GM12878 (cell line): ENCODE measurements around the gene PCSK6. TPM values are rescaled to one million over a fixed set of nuclear protein-coding genes. Genes with fewer than 3 reads are reported as not detected.

Experiments used
- ATAC-seq: fragments of 200-7000 bp; cut with Tn5 transposase; 3 replicates; pipeline ENCODE4 v1.9.1; 2020; ENCODE audit warnings: mild to moderate bottlenecking, moderate library complexity
- BruUV-seq: library from RNA; stranded (reverse); fragments of 400-500 nt; replicated peaks from 2 replicates; lab custom pipeline; 2021; lab: Mats Ljungman, UMichigan
- CTCF ChIA-PET: fragments of 300-600 bp; sonication (Branson Sonifier 250); formaldehyde crosslinking; extraction: SDS; loops from one replicate; lab custom pipeline; 2021; ENCODE audit warnings: inconsistent platforms; lab: Yijun Ruan, JAX
- POLR2A ChIA-PET: fragments of 350-600 bp; formaldehyde crosslinking; extraction: SDS; loops from one replicate; lab custom pipeline; 2021; ENCODE audit warnings: inconsistent platforms; lab: Charles Lee
- RAD21 ChIA-PET: fragments of 300-600 bp; sonication (Branson Sonifier 250); formaldehyde crosslinking; loops from one replicate; lab custom pipeline; 2023; ENCODE audit warnings: antibody characterized with exemption; ENCODE audit not compliant: unreplicated experiment; lab: Charles Lee
- SMC1A ChIA-PET: fragments of 300-600 bp; sonication (Branson Sonifier 250); formaldehyde crosslinking; loops from one replicate; lab custom pipeline; 2023; ENCODE audit not compliant: unreplicated experiment, uncharacterized antibody; lab: Charles Lee
- DNase-seq: peaks from one replicate; pipeline ENCODE4 v3.0.0-alpha.2; 2011; ENCODE audit warnings: low read depth, low spot score
- FAIRE-seq: peaks from 3 replicates; lab custom pipeline; 2011; peaks lifted over from hg19 to GRCh38; lab: Jason Lieb, UNC
- H2AFZ ChIP-seq: 2 replicates; pipeline ENCODE4 v1.6.0; 2011; ENCODE audit warnings: low read depth, low read length, control low read depth; ENCODE audit not compliant: control insufficient read depth
- H3K27ac ChIP-seq: 2 replicates; pipeline ENCODE4 v1.5.1; 2011; ENCODE audit warnings: control low read depth; ENCODE audit not compliant: control insufficient read depth, insufficient read depth
- H3K27me3 ChIP-seq, 2 experiments: replicated peaks in 1 of 2; 2 replicates each; pipeline versions ENCODE4 v1.6.0 to v1.6.1; 2011; ENCODE audit warnings: low read length in 1 of 2; ENCODE audit not compliant: control insufficient read depth in 2 of 2, insufficient read depth in 2 of 2
- H3K36me3 ChIP-seq, 2 experiments: 2 replicates each; pipeline ENCODE4 v1.5.1; 2011; ENCODE audit warnings: low read length in 1 of 2; ENCODE audit not compliant: control insufficient read depth in 2 of 2, insufficient read depth in 2 of 2
- H3K4me1 ChIP-seq: 2 replicates; pipeline ENCODE4 v1.6.1; 2011; ENCODE audit warnings: mild to moderate bottlenecking, low read length, moderate library complexity, mixed read lengths; ENCODE audit not compliant: control insufficient read depth, insufficient read depth
- H3K4me2 ChIP-seq: 2 replicates; pipeline ENCODE4 v1.6.0; 2011; ENCODE audit warnings: control low read depth; ENCODE audit not compliant: control insufficient read depth, insufficient read depth
- H3K4me3 ChIP-seq: fragments of 200-600 bp; sonication (generic); 2 replicates; pipeline ENCODE4 v1.5.1; 2016
- H3K79me2 ChIP-seq: 2 replicates; pipeline ENCODE4 v1.6.0; 2011; ENCODE audit warnings: low read length; ENCODE audit not compliant: control insufficient read depth, insufficient read depth
- H3K9ac ChIP-seq: 2 replicates; pipeline ENCODE4 v1.8.0; 2011; ENCODE audit warnings: low read length, control low read depth, mixed read lengths; ENCODE audit not compliant: control insufficient read depth, insufficient read depth
- H3K9me3 ChIP-seq: replicated peaks from 3 replicates; pipeline ENCODE4 v1.5.1; 2011; ENCODE audit warnings: mild to moderate bottlenecking, low read length; ENCODE audit not compliant: control insufficient read depth, insufficient read depth
- H4K20me1 ChIP-seq: 2 replicates; pipeline ENCODE4 v1.6.0; 2011; ENCODE audit not compliant: control insufficient read depth, insufficient read depth
- ETV6 ChIP-seq, 2 experiments: fragments of 450-650 bp in 1 of 2; IDR thresholded peaks in 1 of 2; conservative IDR thresholded peaks in 1 of 2; 2 replicates each; pipeline ENCODE4 v1.6.1; 2014; ENCODE audit warnings: antibody characterized with exemption in 1 of 2, borderline replicate concordance in 1 of 2, low read depth in 1 of 2, mild to moderate bottlenecking in 1 of 2, moderate library complexity in 1 of 2
- IRF3 ChIP-seq: fragments of 450-650 bp; IDR thresholded peaks from 2 replicates; pipeline ENCODE4 v1.6.1; 2014; ENCODE audit warnings: mild to moderate bottlenecking
- JUNB ChIP-seq: IDR thresholded peaks from 2 replicates; pipeline ENCODE4 v1.6.1; 2016; ENCODE audit warnings: antibody characterized with exemption, mild to moderate bottlenecking
- PRDM15 ChIP-seq: fragments of 450-650 bp; formaldehyde crosslinking; IDR thresholded peaks from 2 replicates; pipeline ENCODE4 v1.4.0; 2020; ENCODE audit warnings: mild to moderate bottlenecking, moderate library complexity
- RFX5 ChIP-seq: IDR thresholded peaks from 2 replicates; pipeline ENCODE4 v1.6.1; 2011; ENCODE audit warnings: low read depth, low read length, improper control_type of control experiment
- SMARCA5 ChIP-seq: fragments of 450-650 bp; IDR thresholded peaks from 2 replicates; pipeline ENCODE4 v1.6.1; 2017; ENCODE audit warnings: mild to moderate bottlenecking
- TBL1XR1 ChIP-seq: IDR thresholded peaks from 2 replicates; pipeline ENCODE4 v1.6.1; 2012; ENCODE audit warnings: low read depth, low read length, improper control_type of control experiment
- TCF7 ChIP-seq: IDR thresholded peaks from 2 replicates; pipeline ENCODE4 v1.6.1; 2014; ENCODE audit warnings: antibody characterized with exemption, borderline replicate concordance
- WGBS: methylation state at CpG from one replicate; pipeline ENCODE4 v1.1.6; 2016; ENCODE audit warnings: low lambda C conversion rate; ENCODE audit not compliant: insufficient replicate concordance, insufficient coverage; ENCODE audit errors: missing lambda C conversion rate; 5-methylcytosine and 5-hydroxymethylcytosine counted together
- in situ Hi-C: fragments of 300-500 bp; cut with MboI; formaldehyde crosslinking; loops from 9 replicates; pipeline ENCODE4 v1.14.3; 2018; ENCODE audit warnings: mixed read lengths
- intact Hi-C: fragments of 100-400 bp; cut with micrococcal nuclease; formaldehyde crosslinking; loops from one replicate; pipeline ENCODE4 v1.14.2; 2022; ENCODE audit not compliant: unreplicated experiment
- polyA plus RNA-seq, 11 experiments: library from polyadenylated mRNA; depleted of rRNA in 4 of 11; unstranded in 6 of 11; stranded (reverse) in 5 of 11; fragments of >200 nt; fragmentation: Nextera tagmentation in 4 of 11; fragmentation: Illumina TruSeq in 1 of 11; extraction: Ambion mirVana in 4 of 11; extraction: Trizol in 1 of 11; gene quantifications; 1 replicate in 1 of 11; 2 replicates in 10 of 11; pipeline versions ENCODE4 v1.2.1 to v1.2.3, GENCODE V29; 2011 to 2016; ENCODE audit warnings: inconsistent platforms in 2 of 11, missing spikeins in 2 of 11, low read depth in 1 of 11
- total RNA-seq, 4 experiments: library from RNA; depleted of rRNA in 3 of 4; stranded (reverse); fragments of >200 nt in 3 of 4; fragmentation: Illumina TruSeq in 1 of 4; extraction: Trizol in 1 of 4; gene quantifications; 2 replicates each; pipeline versions ENCODE4 v1.2.1 to v1.2.3, GENCODE V29; 2013 to 2021

Gene PCSK6
- total and polyA plus RNA-seq, 10 of the 15 experiments (the other 5 are each of a cell fraction or from before 2014, with no cell fraction given) = 0.19 to 0.67 (median 0.25) TPM; not detected in 4

- H3K4me2 ChIP-seq = no peak overlapping the region
- no peak overlapping the region for H3K9ac ChIP-seq
- WGBS = 51% methylated on average over 17 of the region's 17 CpGs
- no peaks in the 10 kb centered on the region for H3K4me1 ChIP-seq
- ChIA-PET SMC1A (no interaction called here), CTCF (interaction anchor here (0.6 kb wide), 1 partner anchor 224 kb away, joined by 3 read pairs; no protein-coding TSS in a partner anchor), RAD21 (no interaction called here), POLR2A (no interaction called here)
- H3K4me3 ChIP-seq = no peak overlapping the region
- no peak overlapping the region for H2AFZ ChIP-seq
- BruUV-seq = no TSS peak
- in situ Hi-C loops = no loop called here
- intact Hi-C loops = no loop called here
- H3K27me3 ChIP-seq = peaks cover 0 to 2% of the 10 kb centered on the region in 2 experiments; a peak in 2 of 4 replicates
- no peaks in the 10 kb centered on the region for H3K79me2 ChIP-seq
- FAIRE-seq (no peak), DNase-seq (no peak), ATAC-seq (no peak)
- no peaks in the 10 kb centered on the region for H3K9me3 ChIP-seq
- H4K20me1 ChIP-seq = no peaks in the 10 kb centered on the region
- no peaks in the 10 kb centered on the region for H3K36me3 ChIP-seq
- no peak for TF ChIP-seq SMARCA5
- no peak for TF ChIP-seq TBL1XR1
- TF ChIP-seq JUNB = no peak
- no peak for TF ChIP-seq RFX5
- TF ChIP-seq ETV6 (conservative IDR thresholded peaks at IDR 0.05 in 1 of 2, IDR thresholded peaks at IDR 0.05 in 1 of 2; ENCODE audit: borderline replicate concordance in 1 of 2, low read depth in 1 of 2) = no peak
- no peak for TF ChIP-seq PRDM15 (CRISPR knock-in tag)
- no peak for TF ChIP-seq TCF7
- TF ChIP-seq IRF3 = no peak
- H3K27ac ChIP-seq = no peak overlapping the region
Measured at GRCh38 chr15:101481917-101482525, 7.5 kb downstream of the PCSK6 start.
